ENCODE data around the gene TEX261. TPM values are rescaled to one million over a fixed set of nuclear protein-coding genes. Genes with fewer than 3 reads are reported as not detected.

The TEX261 gene
- total and polyA plus RNA-seq, 2 experiments from 2014 or later = 5.7 to 17.5 TPM

GRCh38 chr2:70967189-70967588 is 27.5 kb downstream of the TEX261 start:
- no peaks in the 10 kb centered on the region for H3K36me3 Mint-ChIP-seq (ENCODE audit: low read depth)
- Histone ChIP-seq H3K27me3 (ENCODE audit: insufficient read depth) (peaks cover 69% of the 10 kb centered on the region), H3K36me3 (ENCODE audit: insufficient read depth) (no peaks in the 10 kb centered on the region), H3K79me2 (replicated peaks; ENCODE audit: insufficient read depth) (no peaks in the 10 kb centered on the region), H4K20me1 (replicated peaks; ENCODE audit: insufficient read depth) (no peaks in the 10 kb centered on the region), H3K4me1 (ENCODE audit: insufficient read depth) (peaks cover 4% of the 10 kb centered on the region; the same call in 1 of the 2 replicates), H2AFZ (no peak overlapping the region), H3K9me2 (ENCODE audit: insufficient read depth) (no peaks in the 10 kb centered on the region), H3K4me3 (no peak overlapping the region), H3K27ac (ENCODE audit: low read depth) (no peak overlapping the region), H3K4me2 (no peak overlapping the region), H3F3A (replicated peaks; ENCODE audit: low read depth) (no peaks in the 10 kb centered on the region)
- peaks cover 44% of the 10 kb centered on the region for H3K27me3 Mint-ChIP-seq (ENCODE audit: insufficient read depth, low read depth, poor library complexity)
- DNase-seq (ENCODE audit: low spot score) (no peak), ATAC-seq (no peak)
- H3K27ac Mint-ChIP-seq = no peak overlapping the region
- peaks cover 4% of the 10 kb centered on the region for H3K4me1 Mint-ChIP-seq
- TF ChIP-seq EZH2 (IDR thresholded peaks at IDR 0.05; ENCODE audit: low read depth, unreplicated experiment) (no peak), ETS1 (IDR thresholded peaks at IDR 0.05) (no peak), EZH2phosphoT487 (IDR thresholded peaks at IDR 0.05; ENCODE audit: unreplicated experiment) (no peak), STAT1 (IDR thresholded peaks at IDR 0.05; ENCODE audit: unreplicated experiment) (no peak), REST (IDR thresholded peaks at IDR 0.05; ENCODE audit: unreplicated experiment) (no peak), ZNF331 (CRISPR knock-in tag; IDR thresholded peaks at IDR 0.05; ENCODE audit: low read depth) (no peak), JUNB (IDR thresholded peaks at IDR 0.05; ENCODE audit: unreplicated experiment) (no peak), POLR2AphosphoS5 (IDR thresholded peaks at IDR 0.05; ENCODE audit: low read depth) (no peak), CREB1 (CRISPR knock-in tag; IDR thresholded peaks at IDR 0.05; ENCODE audit: low read depth) (no peak), ZNF114 (CRISPR knock-in tag; IDR thresholded peaks at IDR 0.05) (no peak), ZNF462 (CRISPR knock-in tag; IDR thresholded peaks at IDR 0.05) (no peak), NANOG (IDR thresholded peaks at IDR 0.05; ENCODE audit: borderline replicate concordance) (no peak), CTCF (conservative IDR thresholded peaks at IDR 0.05; ENCODE audit: low read depth in 2 of 2) (no peak)
- no peaks in the 10 kb centered on the region for H3K9me3 Mint-ChIP-seq
- H3K4me3 Mint-ChIP-seq = no peak overlapping the region

Data from GM23338 (cell line).